Measurements from ENCODE around the gene PTPRM.

PTPRM gene

GRCh38 chr18:7566567-7567473, at the start of gene PTPRM:
PTPRM (plus strand) TSS chr18:7567316; CDS start chr18:7567819, 503 bp downstream.
- no peaks in the 10 kb centered on the region for H3K9me3 ChIP-seq
- H3K27me3 ChIP-seq (ENCODE audit: low read depth), result peaks cover 10% of the 10 kb centered on the region
- H3K4me1 ChIP-seq, result no peaks in the 10 kb centered on the region
- in situ Hi-C loops (cut with MboI; ENCODE audit: low sequenced_read_pairs), result no loop called here
- H3K36me3 ChIP-seq (replicated peaks), result no peaks in the 10 kb centered on the region
- peak within 1 kb of the TSS; percentile 3; the same call in 1 of the 2 replicates for H3K4me3 ChIP-seq
- DNase-seq (ENCODE audit: low spot score in 2 of 2), result peak; percentile 18 to 53

DNA sequence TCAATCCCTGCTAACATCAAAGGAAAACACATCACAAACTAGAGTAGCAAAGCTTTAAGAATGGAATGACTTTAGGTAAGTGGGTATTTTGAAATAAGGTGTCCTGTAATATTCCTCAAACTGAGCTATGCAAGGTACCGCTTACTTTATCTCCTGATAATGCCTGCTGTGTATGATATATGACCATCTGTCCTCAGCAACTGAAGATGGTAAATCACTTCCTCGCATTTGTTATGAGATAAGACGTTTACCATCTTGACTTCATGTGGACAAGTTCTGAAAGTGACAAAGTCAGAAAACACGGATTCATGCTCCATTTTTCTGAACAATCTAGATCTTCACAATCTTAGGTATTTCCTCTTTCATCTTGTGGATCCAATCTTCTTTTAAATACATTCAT, 49.3 kb upstream of the PTPRM start:
- in situ Hi-C loops (cut with MboI; ENCODE audit: low sequenced_read_pairs), result no loop called here
- DNase-seq (ENCODE audit: low spot score in 2 of 2), result no peak
- H3K27me3 ChIP-seq (ENCODE audit: low read depth), result no peaks in the 10 kb centered on the region

DNA sequence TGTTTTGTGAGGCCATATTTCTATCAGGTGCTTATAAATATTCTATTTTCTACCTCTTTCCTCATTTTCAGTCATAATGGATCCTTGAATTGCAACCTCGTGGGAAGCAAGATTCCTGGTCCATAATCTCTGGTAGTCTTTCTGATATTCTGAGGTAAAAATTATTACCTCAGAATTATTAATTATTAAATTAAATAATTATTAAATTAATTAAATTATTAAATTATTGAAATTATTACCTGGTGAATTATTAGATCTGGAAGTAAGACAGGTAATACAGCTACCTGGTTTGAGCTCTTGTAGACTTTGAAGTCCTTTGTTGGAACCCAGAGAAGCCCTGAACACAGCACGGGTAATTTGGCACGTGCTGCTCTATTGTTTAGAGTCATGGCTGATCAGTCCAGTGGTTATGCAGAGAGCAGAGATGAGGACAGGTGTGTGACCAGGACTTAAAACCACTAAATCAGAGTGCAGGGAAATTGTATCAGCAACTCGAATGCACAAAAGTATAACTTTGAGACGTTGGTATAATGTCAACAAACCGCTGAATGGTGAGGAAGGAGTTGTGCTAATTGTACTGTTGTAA, 46.8 kb upstream of the PTPRM start:
- Histone ChIP-seq H3K27me3 (ENCODE audit: low read depth) (no peaks in the 10 kb centered on the region), H3K4me1 (no peaks in the 10 kb centered on the region)
- in situ Hi-C loops (cut with MboI; ENCODE audit: low sequenced_read_pairs), result no loop called here

More for the DNA sequence above, 49.3 kb upstream of the PTPRM start:
- H3K4me1 ChIP-seq, result no peaks in the 10 kb centered on the region
- H3K9me3 ChIP-seq, result no peaks in the 10 kb centered on the region
- no peaks in the 10 kb centered on the region for H3K36me3 ChIP-seq (replicated peaks)
- H3K4me3 ChIP-seq, result no peak overlapping the region

DNA sequence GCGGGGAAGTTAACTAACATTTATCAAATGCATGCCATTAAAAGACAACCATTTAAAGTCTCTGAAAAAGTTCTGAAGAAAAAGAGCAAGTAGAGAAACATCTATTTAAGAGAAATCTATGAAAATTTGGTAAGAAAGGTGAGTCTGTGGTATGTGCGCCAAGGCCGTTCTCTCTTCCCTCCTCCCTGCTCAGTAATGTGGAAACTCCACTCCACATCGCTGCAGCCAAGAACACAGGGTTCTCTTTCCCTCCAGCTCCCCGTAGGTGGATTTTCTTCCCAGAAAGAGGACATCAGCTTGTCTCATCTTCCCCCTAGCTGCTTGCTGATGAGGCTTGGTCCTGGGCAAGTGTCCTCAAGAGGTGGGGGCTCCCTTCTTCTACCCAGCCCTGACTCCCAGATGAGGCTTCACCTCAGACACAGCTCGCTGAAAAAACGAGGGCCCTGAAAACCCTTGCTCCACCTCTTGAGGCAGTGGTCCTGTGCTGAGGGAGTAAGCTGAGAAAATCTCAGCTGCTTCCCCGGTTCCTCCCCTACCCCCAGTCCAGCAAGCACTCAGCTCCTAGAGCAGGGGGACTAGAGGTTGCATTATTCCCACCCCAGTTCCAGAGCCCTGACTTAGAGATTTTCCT, 45.8 kb upstream of the PTPRM start:
- no peak overlapping the region for H3K4me3 ChIP-seq
- no peaks in the 10 kb centered on the region for H3K4me1 ChIP-seq
- H3K9me3 ChIP-seq, result no peaks in the 10 kb centered on the region
- in situ Hi-C loops (cut with MboI; ENCODE audit: low sequenced_read_pairs), result no loop called here
- H3K36me3 ChIP-seq (replicated peaks), result no peaks in the 10 kb centered on the region
- no peaks in the 10 kb centered on the region for H3K27me3 ChIP-seq (ENCODE audit: low read depth)
- DNase-seq (ENCODE audit: low spot score in 2 of 2), result no peak

More for the DNA sequence above, 46.8 kb upstream of the PTPRM start:
- Histone ChIP-seq H3K4me3 (no peak overlapping the region), H3K9me3 (no peaks in the 10 kb centered on the region), H3K36me3 (replicated peaks) (no peaks in the 10 kb centered on the region)
- DNase-seq (ENCODE audit: low spot score in 2 of 2), result no peak

DNA sequence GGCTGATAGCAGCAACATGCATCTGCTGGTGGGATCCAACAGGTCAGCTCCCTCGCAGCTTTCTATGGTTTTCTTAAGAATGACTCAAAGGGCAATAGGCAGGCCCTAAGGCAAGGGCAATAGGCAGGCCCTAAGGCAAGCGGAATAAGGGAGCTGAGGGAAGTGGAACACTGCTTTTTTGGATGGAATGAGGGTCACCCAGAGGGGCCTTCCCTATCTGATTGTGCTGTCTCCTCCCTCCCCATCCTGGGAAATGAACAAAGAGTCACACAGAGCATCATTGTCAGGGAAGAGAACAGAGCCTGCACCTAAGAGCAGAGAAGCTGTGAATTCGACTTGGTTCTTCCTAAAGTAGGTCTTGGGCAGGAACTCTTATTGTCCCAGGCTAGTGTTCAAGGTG, 43.3 kb upstream of the PTPRM start:
- Histone ChIP-seq H3K9me3 (no peaks in the 10 kb centered on the region), H3K36me3 (replicated peaks) (no peaks in the 10 kb centered on the region), H3K27me3 (ENCODE audit: low read depth) (no peaks in the 10 kb centered on the region), H3K4me1 (no peaks in the 10 kb centered on the region), H3K4me3 (no peak overlapping the region)
- no peak for DNase-seq (ENCODE audit: low spot score in 2 of 2)
- in situ Hi-C loops (cut with MboI; ENCODE audit: low sequenced_read_pairs), result no loop called here

DNA sequence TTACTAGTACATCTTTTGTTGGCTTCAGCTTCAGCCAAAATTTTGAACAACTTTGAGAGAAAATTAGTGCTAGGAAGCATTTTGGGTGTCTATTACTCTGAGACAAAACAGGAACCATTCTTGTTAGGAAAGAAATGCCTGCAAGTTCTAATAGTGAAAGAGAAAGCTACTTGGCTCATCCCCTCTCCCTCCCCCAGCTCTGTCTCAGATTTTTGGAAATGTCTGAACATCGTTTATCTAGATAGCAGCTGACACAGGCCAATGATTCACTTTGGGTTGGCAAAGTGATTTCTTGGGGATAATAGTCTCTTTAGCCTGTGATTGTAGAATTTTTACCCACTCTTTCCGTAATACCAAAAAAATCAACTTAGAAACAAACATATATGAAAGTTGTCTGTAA, 42.3 kb upstream of the PTPRM start:
- in situ Hi-C loops (cut with MboI; ENCODE audit: low sequenced_read_pairs), result no loop called here
- Histone ChIP-seq H3K27me3 (ENCODE audit: low read depth) (no peaks in the 10 kb centered on the region), H3K4me3 (no peak overlapping the region), H3K9me3 (no peaks in the 10 kb centered on the region), H3K4me1 (no peaks in the 10 kb centered on the region), H3K36me3 (replicated peaks) (no peaks in the 10 kb centered on the region)
- no peak for DNase-seq (ENCODE audit: low spot score in 2 of 2)

DNA sequence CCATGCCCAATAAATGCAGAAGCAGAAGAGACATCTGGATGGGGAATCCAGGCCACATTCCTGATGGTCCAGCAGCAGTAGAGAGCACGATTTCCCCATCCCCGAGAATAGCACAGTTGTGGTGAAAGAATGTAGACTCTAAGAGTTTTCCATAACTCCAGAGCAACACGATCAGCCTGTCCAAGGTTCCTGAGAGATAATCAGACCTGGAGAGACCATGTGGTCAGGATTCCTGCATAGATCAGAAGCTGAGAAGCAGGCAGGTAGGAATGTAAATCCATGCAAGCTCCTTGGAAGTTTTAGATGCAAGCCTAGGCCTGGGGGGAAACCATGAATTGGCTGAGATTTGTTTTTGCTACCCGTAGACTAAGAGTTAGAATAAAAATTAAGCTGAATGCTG, 34.2 kb upstream of the PTPRM start:
- Histone ChIP-seq H3K4me1 (no peaks in the 10 kb centered on the region), H3K9me3 (no peaks in the 10 kb centered on the region), H3K27me3 (ENCODE audit: low read depth) (no peaks in the 10 kb centered on the region), H3K4me3 (no peak overlapping the region), H3K36me3 (replicated peaks) (no peaks in the 10 kb centered on the region)
- in situ Hi-C loops (cut with MboI; ENCODE audit: low sequenced_read_pairs), result no loop called here
- no peak for DNase-seq (ENCODE audit: low spot score in 2 of 2)

GRCh38 chr18:7535436-7536205, 31.5 kb upstream of the PTPRM start:
- in situ Hi-C loops (cut with MboI; ENCODE audit: low sequenced_read_pairs), result no loop called here
- no peak for DNase-seq (ENCODE audit: low spot score in 2 of 2)

GRCh38 chr18:7537145-7537544, 30.0 kb upstream of the PTPRM start:
- no peak overlapping the region for H3K4me3 ChIP-seq
- no peak for DNase-seq (ENCODE audit: low spot score in 2 of 2)
- no peaks in the 10 kb centered on the region for H3K36me3 ChIP-seq (replicated peaks)
- H3K27me3 ChIP-seq (ENCODE audit: low read depth), result no peaks in the 10 kb centered on the region
- H3K9me3 ChIP-seq, result no peaks in the 10 kb centered on the region
- in situ Hi-C loops (cut with MboI; ENCODE audit: low sequenced_read_pairs), result no loop called here
- no peaks in the 10 kb centered on the region for H3K4me1 ChIP-seq

More at GRCh38 chr18:7535436-7536205, 31.5 kb upstream of the PTPRM start:
- H3K36me3 ChIP-seq (replicated peaks), result no peaks in the 10 kb centered on the region
- no peak overlapping the region for H3K4me3 ChIP-seq
- H3K4me1 ChIP-seq, result no peaks in the 10 kb centered on the region
- H3K27me3 ChIP-seq (ENCODE audit: low read depth), result no peaks in the 10 kb centered on the region
- no peaks in the 10 kb centered on the region for H3K9me3 ChIP-seq

GRCh38 chr18:7541835-7542234, 25.3 kb upstream of the PTPRM start:
- H3K27me3 ChIP-seq (ENCODE audit: low read depth), result no peaks in the 10 kb centered on the region
- no peaks in the 10 kb centered on the region for H3K4me1 ChIP-seq
- no peaks in the 10 kb centered on the region for H3K36me3 ChIP-seq (replicated peaks)
- H3K9me3 ChIP-seq, result no peaks in the 10 kb centered on the region
- DNase-seq (ENCODE audit: low spot score in 2 of 2), result no peak
- H3K4me3 ChIP-seq, result no peak overlapping the region
- in situ Hi-C loops (cut with MboI; ENCODE audit: low sequenced_read_pairs), result no loop called here

DNA sequence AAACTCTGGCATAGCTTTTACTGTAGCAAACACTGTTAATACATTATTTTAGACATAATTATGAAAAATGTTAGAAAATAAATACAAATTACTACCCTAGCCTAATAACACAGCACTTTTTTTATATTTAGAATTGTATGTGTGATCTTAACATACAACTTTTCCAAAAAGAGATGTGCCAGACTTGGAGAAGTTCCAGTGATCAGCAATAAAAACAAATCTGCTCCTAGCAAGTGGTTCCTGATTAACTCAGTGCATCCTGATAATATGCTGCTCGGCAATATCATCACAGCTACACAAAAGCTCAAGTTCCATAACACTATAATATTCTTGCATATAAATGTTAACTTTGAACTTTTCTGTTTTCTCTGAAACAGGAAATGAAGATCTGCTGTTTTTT, 22.4 kb upstream of the PTPRM start:
- in situ Hi-C loops (cut with MboI; ENCODE audit: low sequenced_read_pairs), result no loop called here
- DNase-seq (ENCODE audit: low spot score in 2 of 2), result no peak
- no peaks in the 10 kb centered on the region for H3K27me3 ChIP-seq (ENCODE audit: low read depth)

DNA sequence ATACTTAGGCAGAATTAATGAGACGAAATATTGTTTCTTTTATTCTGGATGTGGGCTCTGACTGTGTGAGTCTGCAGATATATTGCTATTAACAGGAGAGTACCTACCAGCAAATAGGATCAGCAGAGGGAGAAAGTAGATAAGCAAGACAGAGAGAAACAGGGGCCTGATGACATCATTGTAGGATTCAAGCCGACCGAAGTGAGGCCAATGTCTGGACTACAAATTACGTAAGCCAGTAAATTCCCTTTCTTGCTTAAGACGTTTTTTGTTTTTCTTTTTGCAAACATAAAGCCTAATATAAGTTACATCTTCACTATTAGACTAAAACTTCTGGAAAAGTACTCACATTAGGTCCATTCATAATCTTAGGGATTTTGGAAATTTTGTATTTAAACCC, 21.4 kb upstream of the PTPRM start:
- H3K4me3 ChIP-seq, result no peak overlapping the region
- no peaks in the 10 kb centered on the region for H3K9me3 ChIP-seq
- no peaks in the 10 kb centered on the region for H3K27me3 ChIP-seq (ENCODE audit: low read depth)
- in situ Hi-C loops (cut with MboI; ENCODE audit: low sequenced_read_pairs), result no loop called here
- H3K4me1 ChIP-seq, result no peaks in the 10 kb centered on the region
- no peak for DNase-seq (ENCODE audit: low spot score in 2 of 2)
- no peaks in the 10 kb centered on the region for H3K36me3 ChIP-seq (replicated peaks)

More for the DNA sequence above, 22.4 kb upstream of the PTPRM start:
- H3K4me3 ChIP-seq, result no peak overlapping the region
- no peaks in the 10 kb centered on the region for H3K4me1 ChIP-seq
- H3K36me3 ChIP-seq (replicated peaks), result no peaks in the 10 kb centered on the region
- no peaks in the 10 kb centered on the region for H3K9me3 ChIP-seq

DNA sequence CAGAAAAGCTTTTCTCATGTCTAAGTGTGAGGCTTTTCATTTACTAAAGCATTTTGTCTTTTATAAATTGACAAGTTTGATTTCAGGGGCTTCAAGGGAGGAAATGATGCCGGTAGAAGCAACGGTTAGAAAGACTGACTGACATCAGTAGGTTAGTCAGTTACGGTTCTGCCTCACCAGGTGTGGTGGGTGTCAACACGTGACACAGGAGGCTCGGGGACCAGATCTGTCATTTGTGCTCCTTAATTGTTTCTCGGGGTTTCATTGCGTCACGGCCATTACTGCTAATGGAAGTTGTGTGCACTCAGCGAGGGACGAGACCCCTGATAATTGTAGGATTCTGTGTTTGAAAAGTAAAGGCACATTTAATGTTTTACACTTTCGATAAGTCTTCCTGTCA, 18.9 kb upstream of the PTPRM start:
- Histone ChIP-seq H3K36me3 (replicated peaks) (no peaks in the 10 kb centered on the region), H3K9me3 (no peaks in the 10 kb centered on the region), H3K4me1 (no peaks in the 10 kb centered on the region), H3K4me3 (no peak overlapping the region), H3K27me3 (ENCODE audit: low read depth) (no peaks in the 10 kb centered on the region)
- in situ Hi-C loops (cut with MboI; ENCODE audit: low sequenced_read_pairs), result no loop called here
- DNase-seq (ENCODE audit: low spot score in 2 of 2), result no peak

Data from HAP-1 (cell line).